Measurements from ENCODE around the gene MRLN. TPM values are rescaled to one million over a fixed set of nuclear protein-coding genes. Genes with fewer than 3 reads are reported as not detected.
"Not testable (repeated sequence)": the region's sequence is repeated elsewhere in the genome, so short reads cannot be mapped to it uniquely, and the experiment has no call there.

MRLN gene
- total RNA-seq, 4 donors from 2014 or later = not detected

- DNase-seq (ENCODE audit: low spot score in 2 of 2) = no peak
- no peak for TF ChIP-seq CTCF (IDR thresholded peaks at IDR 0.05)
- TF ChIP-seq POLR2A (IDR thresholded peaks at IDR 0.05) = no peak
- intact Hi-C loops (cut with DNase I; ENCODE audit: low total_unique reads) = no loop called here
- no peak overlapping the region for H3K4me3 ChIP-seq (ENCODE audit: low read depth, poor library complexity, severe bottlenecking)
- WGBS, 2 donors = 60 to 62% methylated on average over 12 of the region's 12 CpGs
Measured at GRCh38 chr10:59750155-59750945, 2.9 kb downstream of the MRLN start.

- intact Hi-C loops (cut with DNase I; ENCODE audit: low total_unique reads) = no loop called here
- TF ChIP-seq POLR2A (IDR thresholded peaks at IDR 0.05) (no peak), CTCF (IDR thresholded peaks at IDR 0.05) (no peak)
- 55 to 59% methylated on average over 1 of the region's 1 CpG for WGBS, 2 donors
- DNase-seq (ENCODE audit: low spot score in 2 of 2) = no peak
- no peak overlapping the region for H3K4me3 ChIP-seq (ENCODE audit: low read depth, poor library complexity, severe bottlenecking)
Measured at GRCh38 chr10:59748834-59749233, 4.4 kb downstream of the MRLN start.

DNA sequence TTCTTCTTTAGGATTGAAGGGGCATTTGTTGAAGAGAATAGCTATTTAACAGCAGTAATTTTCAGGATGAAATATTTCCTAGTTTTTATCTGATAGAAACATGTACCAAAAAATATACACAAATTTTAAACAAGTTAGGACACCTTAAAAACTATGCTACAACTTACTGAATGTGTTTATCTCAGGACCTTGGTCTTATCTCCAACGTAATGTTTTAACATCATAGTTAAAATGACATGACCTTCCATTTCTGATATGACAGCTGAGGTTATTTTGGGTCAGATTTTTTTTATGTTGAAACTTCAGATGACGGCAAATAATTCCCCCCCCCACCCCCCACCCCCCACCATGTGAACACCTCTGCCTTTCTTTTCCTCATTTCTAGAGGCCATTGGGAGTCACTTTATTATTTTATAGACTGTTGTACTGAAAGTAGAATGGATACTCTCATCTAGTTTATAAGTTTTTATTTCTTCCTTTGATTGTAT lies 8.0 kb downstream of the MRLN start:
- intact Hi-C loops (cut with DNase I; ENCODE audit: low total_unique reads) = no loop called here
- 84 to 90% methylated on average over 2 of the region's 2 CpGs for WGBS, 2 donors
- H3K4me3 ChIP-seq (ENCODE audit: low read depth, poor library complexity, severe bottlenecking) = no peak overlapping the region
- DNase-seq (ENCODE audit: low spot score in 2 of 2) = no peak
- TF ChIP-seq CTCF (IDR thresholded peaks at IDR 0.05) (no peak), POLR2A (IDR thresholded peaks at IDR 0.05) (no peak)

- 51 to 52% methylated on average over 6 of the region's 6 CpGs for WGBS, 2 donors
- DNase-seq (ENCODE audit: low spot score in 2 of 2); H3K4me3 ChIP-seq (ENCODE audit: low read depth, poor library complexity, severe bottlenecking); intact Hi-C loops (cut with DNase I; ENCODE audit: low total_unique reads): not testable (repeated sequence)
Measured at GRCh38 chr10:59744762-59745161, 8.5 kb downstream of the MRLN start.

DNA sequence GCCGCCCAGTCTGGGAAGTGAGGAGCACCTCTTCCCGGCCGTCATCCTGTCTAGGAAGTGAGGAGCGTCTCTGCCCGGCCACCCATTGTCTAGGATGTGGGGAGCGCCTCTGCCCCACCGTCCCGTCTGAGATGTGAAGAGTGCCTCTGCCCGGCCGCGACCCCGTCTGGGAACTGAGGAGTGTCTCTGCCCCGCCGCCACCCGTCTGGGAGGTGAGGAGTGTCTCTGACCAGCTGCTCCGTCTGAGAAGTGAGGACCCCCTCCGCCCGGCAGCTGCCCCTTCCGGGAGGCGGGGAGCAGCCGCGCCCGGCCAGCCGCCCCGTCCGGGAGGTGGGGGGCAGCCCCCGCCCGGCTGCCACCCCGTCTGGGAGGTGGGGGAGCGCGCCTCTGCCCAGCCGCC lies 9.1 kb downstream of the MRLN start:
- H3K4me3 ChIP-seq (ENCODE audit: low read depth, poor library complexity, severe bottlenecking); intact Hi-C loops (cut with DNase I; ENCODE audit: low total_unique reads); DNase-seq (ENCODE audit: low spot score in 2 of 2): not testable (repeated sequence)
- WGBS, 2 donors = 89 to 91% methylated on average over 19 to 25 of the region's 32 CpGs

DNA sequence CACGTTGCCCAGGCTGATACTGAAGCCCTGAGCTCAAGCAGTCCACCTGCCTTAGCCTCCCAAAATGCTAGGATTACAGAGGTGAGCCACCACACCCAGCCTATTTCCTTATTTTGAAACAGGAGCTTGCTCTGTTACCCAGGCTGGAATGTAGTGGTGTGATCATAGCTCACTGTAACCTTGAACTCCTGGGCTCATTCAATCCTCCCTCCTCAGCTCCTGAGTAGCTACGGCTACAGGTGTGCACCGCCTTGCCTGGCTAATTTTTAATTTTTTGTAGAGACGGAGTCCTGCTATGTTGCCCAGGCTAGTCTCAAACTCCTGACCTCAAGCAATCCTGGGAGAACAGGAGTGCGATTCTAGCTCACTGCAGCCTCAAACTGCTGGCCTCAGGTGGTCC lies 11.7 kb downstream of the MRLN start:
- TF ChIP-seq POLR2A (IDR thresholded peaks at IDR 0.05) (no peak), CTCF (IDR thresholded peaks at IDR 0.05) (no peak)
- intact Hi-C loops (cut with DNase I; ENCODE audit: low total_unique reads) = no loop called here
- 92 to 93% methylated on average over 5 of the region's 5 CpGs for WGBS, 2 donors

GRCh38 chr10:59741048-59741447 lies 12.2 kb downstream of the MRLN start:
- intact Hi-C loops (cut with DNase I; ENCODE audit: low total_unique reads) = no loop called here

More for the DNA sequence above, 11.7 kb downstream of the MRLN start:
- H3K4me3 ChIP-seq (ENCODE audit: low read depth, poor library complexity, severe bottlenecking) = no peak overlapping the region
- no peak for DNase-seq (ENCODE audit: low spot score in 2 of 2)

More at GRCh38 chr10:59741048-59741447, 12.2 kb downstream of the MRLN start:
- H3K4me3 ChIP-seq (ENCODE audit: low read depth, poor library complexity, severe bottlenecking) = no peak overlapping the region
- TF ChIP-seq CTCF (IDR thresholded peaks at IDR 0.05) (no peak), POLR2A (IDR thresholded peaks at IDR 0.05) (no peak)
- DNase-seq (ENCODE audit: low spot score in 2 of 2) = no peak

All from lower leg skin (tissue), 4 donors.